ENCODE measurements around the gene CHFR.
"Not testable (repeated sequence)": the region's sequence is repeated elsewhere in the genome, so short reads cannot be mapped to it uniquely, and the experiment has no call there.

CHFR gene

DNA sequence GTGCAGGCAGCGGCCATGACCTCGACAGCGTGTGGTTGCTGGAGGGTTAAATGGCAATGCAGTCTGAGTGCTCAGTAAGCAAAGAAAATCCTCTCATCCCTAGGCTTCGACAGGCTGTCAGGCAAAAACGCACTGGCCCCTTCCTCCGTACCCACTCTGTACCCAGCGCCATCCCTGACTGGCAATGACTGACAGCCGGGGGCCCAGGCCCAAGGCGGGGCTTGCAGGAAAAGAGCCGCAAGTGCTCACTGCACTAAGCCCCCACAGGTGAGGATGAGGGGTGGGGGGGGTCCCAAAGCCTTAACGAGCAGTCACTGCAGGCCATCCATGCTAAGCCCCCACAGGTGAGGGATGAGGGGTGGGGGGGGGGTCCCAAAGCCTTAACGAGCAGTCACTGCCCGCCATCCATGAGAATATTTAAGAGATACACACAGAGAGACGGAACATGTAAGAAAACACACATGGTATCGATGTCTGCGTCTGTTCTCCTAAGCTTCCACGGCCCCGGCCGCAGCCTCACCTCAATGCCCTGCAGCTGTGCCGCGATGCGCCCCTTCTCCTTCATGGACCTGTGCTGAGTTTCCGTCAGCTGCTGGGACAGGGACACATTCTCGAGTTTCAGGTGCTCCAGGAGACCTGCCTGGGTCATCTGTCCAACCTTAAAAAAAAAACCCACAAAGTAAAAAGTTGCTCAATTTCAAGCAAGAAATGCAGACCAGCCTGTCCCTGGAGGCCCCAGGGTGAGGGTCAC, 89.4 kb downstream of the CHFR start:
- TF ChIP-seq, protein P1, sequence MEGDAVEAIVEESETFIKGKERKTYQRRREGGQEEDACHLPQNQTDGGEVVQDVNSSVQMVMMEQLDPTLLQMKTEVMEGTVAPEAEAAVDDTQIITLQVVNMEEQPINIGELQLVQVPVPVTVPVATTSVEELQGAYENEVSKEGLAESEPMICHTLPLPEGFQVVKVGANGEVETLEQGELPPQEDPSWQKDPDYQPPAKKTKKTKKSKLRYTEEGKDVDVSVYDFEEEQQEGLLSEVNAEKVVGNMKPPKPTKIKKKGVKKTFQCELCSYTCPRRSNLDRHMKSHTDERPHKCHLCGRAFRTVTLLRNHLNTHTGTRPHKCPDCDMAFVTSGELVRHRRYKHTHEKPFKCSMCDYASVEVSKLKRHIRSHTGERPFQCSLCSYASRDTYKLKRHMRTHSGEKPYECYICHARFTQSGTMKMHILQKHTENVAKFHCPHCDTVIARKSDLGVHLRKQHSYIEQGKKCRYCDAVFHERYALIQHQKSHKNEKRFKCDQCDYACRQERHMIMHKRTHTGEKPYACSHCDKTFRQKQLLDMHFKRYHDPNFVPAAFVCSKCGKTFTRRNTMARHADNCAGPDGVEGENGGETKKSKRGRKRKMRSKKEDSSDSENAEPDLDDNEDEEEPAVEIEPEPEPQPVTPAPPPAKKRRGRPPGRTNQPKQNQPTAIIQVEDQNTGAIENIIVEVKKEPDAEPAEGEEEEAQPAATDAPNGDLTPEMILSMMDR (IDR thresholded peaks at IDR 0.05; ENCODE audit: unreplicated experiment in 3 of 3): no peak
- no peak overlapping the region for H3K27ac Mint-ChIP-seq
- H3K4me3 Mint-ChIP-seq: no peak overlapping the region
- peaks cover 2% of the 10 kb centered on the region for H3K9me3 Mint-ChIP-seq
- no peaks in the 10 kb centered on the region for H3K4me1 Mint-ChIP-seq
- no peaks in the 10 kb centered on the region for H3K27me3 Mint-ChIP-seq (ENCODE audit: low read depth)
- H3K36me3 Mint-ChIP-seq (ENCODE audit: low read depth): peaks cover 70% of the 10 kb centered on the region

DNA sequence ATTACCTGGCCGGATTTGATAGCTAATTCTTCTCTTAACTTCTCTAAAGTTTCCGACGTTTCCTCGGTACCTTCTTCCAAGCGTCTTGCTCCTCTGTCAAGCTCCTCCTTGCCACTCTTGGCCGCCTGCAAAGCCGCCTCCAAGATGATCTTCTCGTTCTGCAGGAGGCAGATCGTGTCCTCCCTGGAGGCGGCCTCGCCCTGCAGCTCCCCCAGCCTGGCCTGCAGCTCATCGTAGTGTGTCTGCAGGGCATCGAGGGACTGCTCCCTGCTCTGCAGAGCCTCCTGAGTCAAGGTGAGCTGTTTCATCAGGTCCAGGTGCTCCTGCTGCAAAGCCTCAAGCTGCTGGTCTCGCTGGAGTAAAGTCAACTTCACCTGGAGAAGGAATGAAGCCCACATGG, 91.6 kb downstream of the CHFR start:
- Mint-ChIP-seq H3K9me3 (peaks cover 2% of the 10 kb centered on the region), H3K36me3 (ENCODE audit: low read depth) (peaks cover 69% of the 10 kb centered on the region), H3K4me1 (no peaks in the 10 kb centered on the region), H3K4me3 (no peak overlapping the region), H3K27ac (no peak overlapping the region), H3K27me3 (ENCODE audit: low read depth) (no peaks in the 10 kb centered on the region)
- TF ChIP-seq, protein P1 (IDR thresholded peaks at IDR 0.05; ENCODE audit: unreplicated experiment in 3 of 3): no peak

DNA sequence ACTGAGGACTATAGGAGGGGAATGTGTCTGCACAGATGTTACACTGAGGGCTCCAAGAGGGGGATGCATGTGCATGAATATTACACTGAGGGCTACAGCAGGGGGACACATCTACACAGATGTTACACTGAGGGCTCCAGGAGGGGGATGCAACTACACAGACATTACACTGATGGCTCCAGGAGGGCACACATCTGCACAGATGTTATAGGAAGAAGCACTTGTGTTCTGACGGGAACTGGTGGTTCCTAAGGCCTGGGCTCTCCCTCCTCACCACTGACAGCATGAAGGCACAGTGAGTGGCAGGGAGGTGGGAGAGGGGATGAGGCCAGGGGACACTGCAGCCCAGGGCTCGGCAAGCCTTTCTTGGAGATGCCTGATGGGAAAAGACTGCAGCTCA, 95.5 kb downstream of the CHFR start:
- H3K4me1 Mint-ChIP-seq; H3K27ac Mint-ChIP-seq; H3K9me3 Mint-ChIP-seq; H3K27me3 Mint-ChIP-seq (ENCODE audit: low read depth); H3K4me3 Mint-ChIP-seq: not testable (repeated sequence)
- peaks cover 80% of the 10 kb centered on the region for H3K36me3 Mint-ChIP-seq (ENCODE audit: low read depth)

DNA sequence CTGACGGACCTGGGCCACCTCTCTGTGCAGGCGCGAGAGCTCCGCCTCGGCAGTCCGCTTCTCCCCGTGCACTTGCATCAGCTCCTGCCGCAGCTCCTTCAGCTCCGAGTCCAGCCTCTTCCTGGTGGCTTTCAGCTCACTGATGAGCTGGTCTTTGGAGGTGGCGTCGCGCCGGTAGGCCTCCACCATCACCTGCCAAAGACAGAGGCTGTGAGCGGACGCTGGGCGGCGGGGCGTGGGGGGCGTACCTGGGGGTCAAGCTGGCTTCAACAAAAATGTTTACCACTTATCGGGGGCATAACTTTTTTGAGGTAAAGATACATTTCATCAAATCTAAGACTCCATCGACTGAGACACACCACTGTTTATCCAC, 98.3 kb downstream of the CHFR start:
- H3K9me3 Mint-ChIP-seq: no peaks in the 10 kb centered on the region
- no peaks in the 10 kb centered on the region for H3K27me3 Mint-ChIP-seq (ENCODE audit: low read depth)
- H3K36me3 Mint-ChIP-seq (ENCODE audit: low read depth): peaks cover 80% of the 10 kb centered on the region
- H3K27ac Mint-ChIP-seq: no peak overlapping the region
- TF ChIP-seq, protein P1 (IDR thresholded peaks at IDR 0.05; ENCODE audit: unreplicated experiment in 3 of 3): no peak
- no peaks in the 10 kb centered on the region for H3K4me1 Mint-ChIP-seq
- no peak overlapping the region for H3K4me3 Mint-ChIP-seq

DNA sequence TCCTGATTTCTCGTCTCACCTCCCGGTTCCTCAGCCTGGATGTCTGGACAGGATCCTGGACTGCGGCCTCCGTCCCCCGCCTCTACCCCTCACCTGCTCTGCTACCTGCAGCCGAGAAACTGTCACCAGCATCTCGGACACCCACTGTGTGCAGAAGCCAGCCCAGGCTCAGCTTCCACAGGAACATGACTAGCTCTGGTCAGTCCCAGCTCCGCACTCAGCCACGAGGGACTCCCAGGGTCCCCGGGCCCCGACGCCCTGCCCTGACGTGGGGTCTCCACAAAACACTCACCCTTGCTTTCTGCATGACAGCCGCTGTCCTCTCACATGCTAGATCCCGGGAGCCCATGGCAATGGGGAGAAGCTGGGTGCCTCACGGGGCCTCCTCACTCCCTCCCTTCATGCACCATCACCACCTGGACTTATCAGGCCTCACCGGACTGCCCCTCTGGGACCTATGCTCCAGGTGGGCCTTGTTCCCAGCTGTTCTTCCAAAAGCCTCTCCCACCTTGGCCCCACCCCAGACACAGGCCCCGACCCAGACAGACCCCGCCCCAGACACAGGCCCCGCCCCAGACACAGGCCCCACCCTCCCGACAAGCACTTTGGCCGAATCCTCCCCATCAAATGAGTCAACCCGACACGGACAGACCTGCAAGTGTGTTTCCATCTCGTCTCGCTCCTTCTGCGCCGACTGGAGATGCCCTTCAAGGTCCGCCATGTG, 98.9 kb downstream of the CHFR start:
- H3K9me3 Mint-ChIP-seq: no peaks in the 10 kb centered on the region
- TF ChIP-seq, protein P1 (IDR thresholded peaks at IDR 0.05; ENCODE audit: unreplicated experiment in 3 of 3): no peak
- H3K4me3 Mint-ChIP-seq: no peak overlapping the region

DNA sequence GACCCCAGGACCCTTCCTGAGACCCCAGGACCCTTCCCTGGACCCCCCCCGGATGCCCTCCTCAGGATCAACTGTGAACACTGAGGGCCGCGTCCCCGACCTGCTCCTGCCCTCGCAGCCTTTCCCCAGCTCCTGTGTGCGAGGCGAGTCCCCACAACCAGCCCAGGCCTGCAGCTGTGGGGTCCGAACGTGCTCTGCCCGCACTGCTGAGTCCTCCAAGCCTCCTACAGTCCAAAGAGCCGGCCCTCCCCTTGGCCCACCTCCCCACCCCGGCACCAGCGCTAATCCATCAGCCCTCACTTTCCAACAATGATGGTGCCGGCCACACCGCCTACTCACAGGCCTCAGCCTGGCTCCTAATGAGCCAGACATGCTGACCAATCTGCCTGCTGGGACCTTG, 99.5 kb downstream of the CHFR start:
- H3K27ac Mint-ChIP-seq: no peak overlapping the region
- H3K9me3 Mint-ChIP-seq: no peaks in the 10 kb centered on the region
- H3K4me3 Mint-ChIP-seq: no peak overlapping the region
- peaks cover 78% of the 10 kb centered on the region for H3K36me3 Mint-ChIP-seq (ENCODE audit: low read depth)
- H3K27me3 Mint-ChIP-seq (ENCODE audit: low read depth): no peaks in the 10 kb centered on the region
- TF ChIP-seq, protein P1 (IDR thresholded peaks at IDR 0.05; ENCODE audit: unreplicated experiment in 3 of 3): no peak
- no peaks in the 10 kb centered on the region for H3K4me1 Mint-ChIP-seq

More for the DNA sequence above, 98.9 kb downstream of the CHFR start:
- Mint-ChIP-seq H3K4me1 (no peaks in the 10 kb centered on the region), H3K27me3 (ENCODE audit: low read depth) (no peaks in the 10 kb centered on the region), H3K27ac (no peak overlapping the region), H3K36me3 (ENCODE audit: low read depth) (peaks cover 76% of the 10 kb centered on the region)

All from nephron (organoid).